PFSK-1 (cell line): ENCODE measurements around the gene RLN3.

Source experiments
- FOXP2 ChIP-seq: optimal IDR thresholded peaks from 2 replicates; pipeline ENCODE3; 2011; ENCODE audit warnings: borderline replicate concordance, control low read depth, inconsistent platforms; ENCODE audit not compliant: insufficient read depth; ENCODE audit errors: extremely low read length, extremely low read depth
- POLR2AphosphoS5 ChIP-seq: IDR thresholded peaks from 2 replicates; pipeline ENCODE4 v1.6.1; 2012; ENCODE audit warnings: low read depth, mild to moderate bottlenecking, control low read depth, low read length, moderate library complexity
- SIN3A ChIP-seq: IDR thresholded peaks from 2 replicates; pipeline ENCODE4 v1.6.1; 2012; ENCODE audit warnings: mild to moderate bottlenecking, low read length, moderate library complexity, borderline replicate concordance; ENCODE audit not compliant: insufficient read depth
- TAF1 ChIP-seq: IDR thresholded peaks from 2 replicates; pipeline ENCODE4 v1.6.1; 2012; ENCODE audit warnings: low read length, control low read depth, borderline replicate concordance; ENCODE audit not compliant: insufficient read depth
- TF ChIP-seq, protein P1 (sequence below), 2 experiments: IDR thresholded peaks; 2 replicates each; pipeline versions ENCODE4 v1.6.1 to v1.8.0; 2011 to 2012; ENCODE audit warnings: low read depth in 2 of 2, low read length in 2 of 2, control low read depth in 1 of 2, inconsistent platforms in 1 of 2, mild to moderate bottlenecking in 1 of 2, moderate library complexity in 1 of 2; ENCODE audit not compliant: insufficient read depth in 1 of 2

GRCh38 chr19:13995017-13995728, 32.8 kb upstream of the RLN3 start:
- TF ChIP-seq, protein P1, sequence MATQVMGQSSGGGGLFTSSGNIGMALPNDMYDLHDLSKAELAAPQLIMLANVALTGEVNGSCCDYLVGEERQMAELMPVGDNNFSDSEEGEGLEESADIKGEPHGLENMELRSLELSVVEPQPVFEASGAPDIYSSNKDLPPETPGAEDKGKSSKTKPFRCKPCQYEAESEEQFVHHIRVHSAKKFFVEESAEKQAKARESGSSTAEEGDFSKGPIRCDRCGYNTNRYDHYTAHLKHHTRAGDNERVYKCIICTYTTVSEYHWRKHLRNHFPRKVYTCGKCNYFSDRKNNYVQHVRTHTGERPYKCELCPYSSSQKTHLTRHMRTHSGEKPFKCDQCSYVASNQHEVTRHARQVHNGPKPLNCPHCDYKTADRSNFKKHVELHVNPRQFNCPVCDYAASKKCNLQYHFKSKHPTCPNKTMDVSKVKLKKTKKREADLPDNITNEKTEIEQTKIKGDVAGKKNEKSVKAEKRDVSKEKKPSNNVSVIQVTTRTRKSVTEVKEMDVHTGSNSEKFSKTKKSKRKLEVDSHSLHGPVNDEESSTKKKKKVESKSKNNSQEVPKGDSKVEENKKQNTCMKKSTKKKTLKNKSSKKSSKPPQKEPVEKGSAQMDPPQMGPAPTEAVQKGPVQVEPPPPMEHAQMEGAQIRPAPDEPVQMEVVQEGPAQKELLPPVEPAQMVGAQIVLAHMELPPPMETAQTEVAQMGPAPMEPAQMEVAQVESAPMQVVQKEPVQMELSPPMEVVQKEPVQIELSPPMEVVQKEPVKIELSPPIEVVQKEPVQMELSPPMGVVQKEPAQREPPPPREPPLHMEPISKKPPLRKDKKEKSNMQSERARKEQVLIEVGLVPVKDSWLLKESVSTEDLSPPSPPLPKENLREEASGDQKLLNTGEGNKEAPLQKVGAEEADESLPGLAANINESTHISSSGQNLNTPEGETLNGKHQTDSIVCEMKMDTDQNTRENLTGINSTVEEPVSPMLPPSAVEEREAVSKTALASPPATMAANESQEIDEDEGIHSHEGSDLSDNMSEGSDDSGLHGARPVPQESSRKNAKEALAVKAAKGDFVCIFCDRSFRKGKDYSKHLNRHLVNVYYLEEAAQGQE (IDR thresholded peaks at IDR 0.05; ENCODE audit: insufficient read depth in 1 of 2, low read depth in 2 of 2, low read length in 2 of 2), result no peak
- TF ChIP-seq SIN3A (no peak), FOXP2 (no peak), POLR2AphosphoS5 (no peak), TAF1 (no peak)
